Activated CD8-positive, alpha-beta memory T cell treated with anti-CD3 and anti-CD28 coated beads, Interleukin-2, amount 10 ng/mL, durations not matched to agents 7 days and 5 days (primary cell): Measurements from ENCODE around the gene CLCN7. TPM values are rescaled to one million over a fixed set of nuclear protein-coding genes. Genes with fewer than 3 reads are reported as not detected.
"Not testable (repeated sequence)": the region's sequence is repeated elsewhere in the genome, so short reads cannot be mapped to it uniquely, and the experiment has no call there.

Experiments
- ATAC-seq: fragments of 150-1000 bp; cut with Tn5 transposase; one replicate; pipeline ENCODE4 v1.10.0; 2021; ENCODE audit warnings: moderate library complexity
- CTCF ChIA-PET: fragments of 350-600 bp; sonication (Branson Sonifier 250); formaldehyde crosslinking; loops from one replicate; lab custom pipeline; 2021; ENCODE audit warnings: antibody characterized with exemption; lab: Charles Lee
- DNase-seq: peaks from one replicate; pipeline ENCODE4 v3.0.0-alpha.2; 2020
- H3K27ac Mint-ChIP-seq: one replicate; pipeline ENCODE4 v1.8.0; 2021; ENCODE audit warnings: mild to moderate bottlenecking, mixed read lengths
- H3K27me3 Mint-ChIP-seq: one replicate; pipeline ENCODE4 v1.8.0; 2021; ENCODE audit warnings: mixed read lengths
- H3K36me3 Mint-ChIP-seq: one replicate; pipeline ENCODE4 v1.8.0; 2021; ENCODE audit warnings: mild to moderate bottlenecking, mixed read lengths
- H3K4me1 Mint-ChIP-seq: one replicate; pipeline ENCODE4 v1.8.0; 2021; ENCODE audit warnings: mixed read lengths
- H3K4me3 Mint-ChIP-seq: one replicate; pipeline ENCODE4 v1.8.0; 2021; ENCODE audit warnings: mild to moderate bottlenecking, moderate library complexity, mixed read lengths
- H3K9me3 Mint-ChIP-seq: one replicate; pipeline ENCODE4 v1.8.0; 2022; ENCODE audit warnings: low read depth, mixed read lengths
- total RNA-seq, 2 experiments: library from RNA; stranded (reverse); gene quantifications; one replicate each; pipeline ENCODE4 v1.2.3, GENCODE V29; 2021

CLCN7 gene
- total RNA-seq, 2 experiments from 2014 or later = 53.0 to 60.5 TPM

DNA sequence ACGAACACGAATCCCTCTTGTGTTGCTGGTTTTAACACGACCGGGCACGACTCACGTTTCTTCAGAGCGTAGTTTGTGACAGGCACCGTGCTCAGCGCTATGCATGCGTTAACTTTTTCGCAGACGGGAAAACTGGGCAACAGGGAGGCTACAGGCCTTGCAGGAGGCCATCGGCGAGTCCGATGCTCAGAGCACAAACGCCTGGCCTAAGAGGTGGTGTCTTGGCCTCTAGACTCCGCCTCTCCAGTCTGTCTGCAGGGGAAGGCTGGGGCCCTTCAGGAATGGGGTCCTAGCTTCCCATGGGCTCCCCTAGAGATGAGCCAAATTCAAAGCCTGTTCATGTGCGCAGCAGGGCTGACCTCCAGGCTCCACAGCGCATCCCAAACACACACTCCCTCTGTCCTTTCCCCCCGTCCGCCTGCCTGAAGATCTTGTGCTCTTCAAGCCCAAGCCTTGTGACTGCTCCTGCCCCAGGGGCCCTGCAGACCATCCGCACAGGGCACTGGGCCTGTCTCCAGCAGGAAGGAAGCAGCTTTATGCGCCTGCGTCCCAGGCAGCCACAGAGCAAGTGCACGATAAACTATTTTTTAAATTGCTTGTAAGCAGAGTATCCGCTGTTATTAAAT lies 3.1 kb downstream of the CLCN7 start:
- Mint-ChIP-seq H3K27ac (no peak overlapping the region), H3K4me1 (peaks cover 21% of the 10 kb centered on the region), H3K9me3 (no peaks in the 10 kb centered on the region), H3K4me3 (no peak overlapping the region), H3K36me3 (no peaks in the 10 kb centered on the region), H3K27me3 (no peaks in the 10 kb centered on the region)
- CTCF ChIA-PET = interaction anchor here (0.6 kb wide), 1 partner anchor 20 kb away, joined by 4 read pairs; no protein-coding TSS in a partner anchor
- ATAC-seq = no peak
- no peak for DNase-seq

DNA sequence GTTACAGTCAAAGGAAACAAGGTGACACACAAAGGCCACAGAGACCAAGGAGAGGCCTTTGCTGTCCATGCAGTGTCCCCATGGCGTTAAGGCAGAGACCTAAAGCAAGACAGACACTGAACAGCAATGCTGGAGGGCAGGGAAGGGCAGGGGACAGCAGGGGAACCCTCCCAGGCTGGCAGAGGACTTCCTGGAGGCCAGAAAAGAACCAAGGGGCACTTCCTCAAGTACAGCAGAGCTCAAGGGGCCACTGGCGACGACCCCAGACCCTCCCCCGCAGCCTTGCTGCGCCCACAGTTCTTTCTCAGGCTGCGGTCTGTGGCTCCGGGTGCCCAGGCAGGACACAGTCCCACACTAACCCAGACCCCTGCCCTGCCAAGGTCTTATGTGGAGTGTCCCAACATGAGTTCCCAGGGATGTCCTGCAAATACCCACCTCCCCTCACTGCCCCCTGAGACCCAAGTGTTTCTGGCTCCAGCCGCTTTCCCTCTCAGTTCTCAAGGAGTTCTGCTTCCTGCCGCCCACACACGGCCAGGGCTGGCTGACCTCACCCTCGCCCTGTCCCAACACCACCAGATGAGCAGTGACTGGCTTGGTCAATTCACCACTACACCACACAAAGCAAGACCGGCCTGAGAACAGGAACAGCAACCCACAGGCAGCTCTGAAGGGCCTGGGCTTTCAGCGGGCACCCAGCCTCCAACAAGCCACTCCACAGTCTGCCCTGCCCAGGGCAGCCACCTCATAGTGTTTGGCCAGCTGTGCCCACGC lies 4.2 kb downstream of the CLCN7 start:
- H3K27me3 Mint-ChIP-seq = no peaks in the 10 kb centered on the region
- no peaks in the 10 kb centered on the region for H3K9me3 Mint-ChIP-seq
- ATAC-seq = no peak
- DNase-seq = no peak
- no peak overlapping the region for H3K27ac Mint-ChIP-seq
- peaks cover 17% of the 10 kb centered on the region for H3K4me1 Mint-ChIP-seq
- CTCF ChIA-PET = no interaction called here
- H3K36me3 Mint-ChIP-seq = no peaks in the 10 kb centered on the region
- no peak overlapping the region for H3K4me3 Mint-ChIP-seq

DNA sequence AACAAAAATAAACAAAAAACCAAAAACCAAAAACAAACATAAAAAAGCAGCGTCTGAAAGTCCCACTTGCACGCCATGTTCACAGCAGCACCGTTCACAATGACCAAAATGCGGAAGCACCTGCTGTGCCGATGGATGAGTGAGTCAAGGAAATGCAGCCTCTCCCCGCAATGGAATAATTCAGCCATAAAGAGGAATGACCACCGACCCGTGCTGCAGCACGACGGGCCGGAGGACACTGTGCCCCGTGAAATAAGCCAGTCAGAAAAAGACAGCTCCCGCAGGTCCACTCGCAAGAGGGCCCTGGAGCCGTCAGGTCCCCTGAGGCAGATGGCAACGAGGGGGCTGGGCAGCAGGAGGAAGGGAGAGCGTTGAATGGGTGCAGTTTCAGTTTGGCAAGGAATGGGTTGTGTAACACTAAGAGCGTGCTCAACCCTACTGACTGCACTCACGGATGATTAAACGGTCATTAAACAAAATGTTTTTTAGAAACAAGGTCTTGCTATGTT lies 5.1 kb downstream of the CLCN7 start:
- H3K36me3 Mint-ChIP-seq = no peaks in the 10 kb centered on the region
- H3K27ac Mint-ChIP-seq = no peak overlapping the region
- no peak overlapping the region for H3K4me3 Mint-ChIP-seq
- peaks cover 16% of the 10 kb centered on the region for H3K4me1 Mint-ChIP-seq
- ATAC-seq (no peak), DNase-seq (no peak)
- no peaks in the 10 kb centered on the region for H3K27me3 Mint-ChIP-seq
- CTCF ChIA-PET = no interaction called here
- no peaks in the 10 kb centered on the region for H3K9me3 Mint-ChIP-seq

DNA sequence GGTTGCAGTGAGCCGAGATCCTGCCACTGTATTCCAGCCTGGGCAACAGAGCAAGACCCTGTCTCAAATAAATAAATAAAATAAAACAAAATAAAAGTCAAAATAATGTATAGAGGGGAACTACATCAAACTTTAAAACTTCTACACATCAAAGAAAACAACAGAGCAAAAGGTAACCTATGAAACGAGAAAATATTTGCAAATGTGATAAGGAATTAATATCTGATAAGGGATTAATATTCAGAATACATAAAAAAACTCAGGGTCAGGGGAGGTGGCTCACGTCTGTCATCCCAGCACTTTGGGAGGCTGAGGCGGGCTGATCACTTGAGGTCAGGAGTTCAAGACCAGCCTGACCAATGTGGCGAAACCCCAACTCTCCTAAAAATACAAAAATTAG lies 5.7 kb downstream of the CLCN7 start:
- CTCF ChIA-PET = not testable (repeated sequence)
- peaks cover 14% of the 10 kb centered on the region for H3K4me1 Mint-ChIP-seq

DNA sequence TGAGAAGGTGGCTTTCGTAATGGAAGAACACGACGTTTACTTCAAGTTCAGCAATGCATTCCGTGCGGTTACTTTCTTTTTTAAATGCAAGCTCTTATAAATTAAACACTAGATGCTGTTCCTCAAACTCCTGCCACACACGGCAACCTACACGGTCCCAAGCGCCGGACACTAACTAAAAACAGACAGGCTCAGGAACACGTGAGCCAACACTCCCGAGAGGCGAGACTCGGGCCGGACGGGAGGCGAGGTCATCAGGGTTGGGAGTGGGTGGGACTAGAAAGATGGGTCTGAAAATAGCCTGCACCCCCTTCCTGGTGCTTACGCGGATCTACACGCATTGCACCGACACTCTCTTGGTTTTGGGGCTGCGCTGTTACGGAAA lies 6.4 kb downstream of the CLCN7 start:
- no peak overlapping the region for H3K4me3 Mint-ChIP-seq
- no peaks in the 10 kb centered on the region for H3K36me3 Mint-ChIP-seq
- no peak overlapping the region for H3K27ac Mint-ChIP-seq
- ATAC-seq (no peak), DNase-seq (no peak)
- no peaks in the 10 kb centered on the region for H3K27me3 Mint-ChIP-seq
- CTCF ChIA-PET = no interaction called here
- peaks cover 8% of the 10 kb centered on the region for H3K4me1 Mint-ChIP-seq
- no peaks in the 10 kb centered on the region for H3K9me3 Mint-ChIP-seq

More for the DNA sequence above, 5.7 kb downstream of the CLCN7 start:
- H3K9me3 Mint-ChIP-seq, H3K27me3 Mint-ChIP-seq, H3K27ac Mint-ChIP-seq, DNase-seq, ATAC-seq, H3K4me3 Mint-ChIP-seq, H3K36me3 Mint-ChIP-seq: not testable (repeated sequence)

DNA sequence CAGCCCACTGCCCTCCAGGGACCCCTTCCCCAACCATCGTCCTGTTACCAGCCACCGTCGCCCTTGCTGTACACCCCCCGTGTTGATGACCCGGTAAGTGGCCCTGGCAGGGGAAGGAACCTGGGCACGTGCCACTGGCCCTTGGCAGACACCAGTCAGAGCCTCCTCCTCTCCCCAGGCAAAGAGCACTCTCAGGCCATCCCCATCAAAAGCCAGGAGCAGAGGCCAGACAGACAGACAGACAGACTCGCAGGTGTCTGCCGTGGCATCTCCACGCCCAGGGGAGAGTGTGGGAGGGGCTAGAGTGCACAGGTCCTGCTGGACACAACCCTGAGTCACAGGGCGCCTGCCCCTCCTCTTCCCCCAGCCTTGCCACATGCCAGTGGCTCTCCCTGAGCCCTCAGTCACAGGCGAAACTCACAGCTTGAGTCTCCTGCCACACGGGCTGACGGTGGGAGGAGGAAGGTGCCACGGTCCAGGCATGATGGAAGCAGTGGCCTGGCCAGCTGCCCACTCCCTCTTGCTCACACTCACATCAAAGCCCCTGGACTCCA lies 7.8 kb downstream of the CLCN7 start:
- H3K27ac Mint-ChIP-seq = no peak overlapping the region
- no peak overlapping the region for H3K4me3 Mint-ChIP-seq
- H3K4me1 Mint-ChIP-seq = no peaks in the 10 kb centered on the region
- peak; percentile 20 for ATAC-seq
- H3K9me3 Mint-ChIP-seq = no peaks in the 10 kb centered on the region
- H3K27me3 Mint-ChIP-seq = no peaks in the 10 kb centered on the region
- H3K36me3 Mint-ChIP-seq = no peaks in the 10 kb centered on the region
- no peak for DNase-seq
- CTCF ChIA-PET = no interaction called here

DNA sequence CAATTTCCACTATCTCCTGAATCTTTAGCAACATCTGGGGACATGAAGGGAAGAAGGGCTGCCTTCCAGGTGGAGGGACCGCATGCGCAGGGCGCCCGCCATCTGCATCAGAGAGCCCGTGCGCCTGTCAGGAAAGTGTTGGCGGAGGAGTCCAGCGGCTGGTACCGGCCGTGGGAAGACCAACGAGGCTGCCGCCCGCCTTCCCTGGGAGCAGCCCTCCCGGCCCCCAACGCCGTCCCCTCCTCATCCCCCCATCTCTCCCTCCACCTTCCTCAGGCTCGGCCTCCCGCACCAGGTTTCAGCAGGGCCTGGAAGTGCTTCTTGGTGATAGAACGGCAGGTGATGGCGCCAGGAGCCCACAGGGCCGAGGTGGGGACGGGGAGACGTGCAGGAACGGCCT lies 8.8 kb downstream of the CLCN7 start:
- CTCF ChIA-PET = no interaction called here
- ATAC-seq = no peak
- H3K36me3 Mint-ChIP-seq = peaks cover 2% of the 10 kb centered on the region
- H3K27me3 Mint-ChIP-seq = no peaks in the 10 kb centered on the region
- no peak for DNase-seq
- no peaks in the 10 kb centered on the region for H3K9me3 Mint-ChIP-seq
- no peak overlapping the region for H3K4me3 Mint-ChIP-seq
- H3K4me1 Mint-ChIP-seq = no peaks in the 10 kb centered on the region
- no peak overlapping the region for H3K27ac Mint-ChIP-seq

DNA sequence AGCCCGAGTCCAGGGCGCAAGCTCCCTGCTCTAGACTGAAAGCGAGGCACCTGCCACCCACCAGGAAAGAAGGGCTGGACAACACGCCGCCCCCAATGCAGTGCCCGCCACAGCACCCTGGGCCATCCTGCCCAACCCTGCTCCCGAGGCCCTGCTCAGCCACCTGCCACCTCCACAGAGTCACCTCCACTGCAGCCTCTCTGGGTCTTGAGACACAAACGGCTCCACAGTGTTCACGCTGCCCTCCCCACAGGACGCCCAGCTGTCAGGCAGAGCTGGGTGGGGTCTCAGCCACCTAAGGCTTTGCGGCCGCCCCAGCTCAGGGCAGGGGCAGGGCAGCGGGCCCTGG lies 9.3 kb downstream of the CLCN7 start:
- Mint-ChIP-seq H3K9me3 (no peaks in the 10 kb centered on the region), H3K27ac (no peak overlapping the region), H3K36me3 (peaks cover 2% of the 10 kb centered on the region), H3K4me3 (no peak overlapping the region), H3K4me1 (no peaks in the 10 kb centered on the region), H3K27me3 (no peaks in the 10 kb centered on the region)
- DNase-seq = no peak
- CTCF ChIA-PET = no interaction called here
- no peak for ATAC-seq

DNA sequence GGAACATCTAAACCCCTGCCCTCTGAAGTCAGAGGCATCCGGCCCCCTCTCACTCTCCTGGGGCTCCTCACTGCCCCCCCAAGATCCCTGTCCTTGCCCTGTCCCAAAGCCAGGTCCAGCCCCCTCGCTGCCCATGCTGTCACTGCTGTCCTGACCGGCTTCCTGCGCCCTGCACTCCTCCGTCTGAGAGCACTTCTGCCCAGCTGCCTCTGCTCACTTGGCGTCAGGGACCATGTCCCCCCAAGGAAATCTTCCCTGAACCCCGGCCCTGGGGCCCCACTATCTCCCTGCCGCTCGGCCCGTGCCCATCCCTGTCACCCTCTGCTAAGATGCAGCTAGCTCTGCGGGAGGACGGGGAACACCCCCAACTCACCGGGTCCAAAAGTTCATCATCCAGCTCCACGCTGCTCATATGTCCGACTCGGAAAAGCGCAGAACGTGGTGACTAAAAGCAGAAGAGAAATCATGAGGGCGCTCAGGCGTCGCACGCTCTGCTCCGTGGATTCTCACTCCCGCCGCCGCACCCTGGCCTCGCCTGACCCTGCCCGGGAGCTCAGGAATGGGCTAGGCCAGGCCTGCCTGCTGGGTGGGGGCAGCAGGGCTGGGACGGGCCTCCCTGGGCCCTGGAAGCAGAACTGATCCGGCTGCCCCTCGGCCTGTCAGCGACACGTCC lies 9.8 kb downstream of the CLCN7 start:
- no peaks in the 10 kb centered on the region for H3K4me1 Mint-ChIP-seq
- no peak overlapping the region for H3K27ac Mint-ChIP-seq
- H3K9me3 Mint-ChIP-seq = no peaks in the 10 kb centered on the region
- CTCF ChIA-PET = interaction anchor here (1.1 kb wide), 1 partner anchor 52 kb away, joined by 3 read pairs; no protein-coding TSS in a partner anchor
- no peaks in the 10 kb centered on the region for H3K27me3 Mint-ChIP-seq
- no peak overlapping the region for H3K4me3 Mint-ChIP-seq
- no peak for DNase-seq
- H3K36me3 Mint-ChIP-seq = peaks cover 2% of the 10 kb centered on the region
- ATAC-seq = no peak

DNA sequence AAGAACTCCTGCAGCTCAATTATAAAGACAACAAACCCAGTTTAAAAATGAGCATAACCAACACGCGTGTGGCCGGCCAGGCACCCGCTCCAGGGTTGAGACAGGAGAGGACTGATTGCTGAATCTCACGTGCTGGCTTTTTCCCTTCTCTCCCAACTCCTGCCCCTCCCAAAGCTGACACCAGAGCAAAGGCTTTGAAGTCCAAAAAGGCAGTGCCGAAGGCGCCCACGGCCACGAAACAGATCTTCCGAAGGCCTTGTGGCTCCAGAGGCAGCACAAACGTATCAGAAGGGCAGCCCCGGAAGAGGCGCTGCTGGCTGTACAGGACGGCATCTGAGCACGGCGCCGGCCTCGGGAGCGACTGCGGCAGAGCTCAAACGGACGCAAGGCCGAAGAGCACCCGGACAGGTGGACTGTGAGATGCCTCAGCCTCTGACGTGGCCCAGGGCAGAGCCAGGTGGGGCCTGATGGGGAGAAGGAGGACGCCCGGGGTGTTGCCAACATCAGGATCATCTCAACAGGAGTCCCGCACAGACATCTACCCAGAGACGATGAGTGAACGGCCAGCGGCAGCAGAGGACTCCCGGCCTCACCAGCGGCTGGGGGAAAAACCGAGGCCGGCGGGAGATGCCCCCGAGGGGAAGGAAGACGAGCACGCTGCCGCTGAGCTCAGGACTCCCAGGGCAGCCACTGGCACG lies 10.5 kb downstream of the CLCN7 start:
- Mint-ChIP-seq H3K36me3 (peaks cover 2% of the 10 kb centered on the region), H3K27ac (no peak overlapping the region), H3K27me3 (no peaks in the 10 kb centered on the region), H3K4me3 (no peak overlapping the region), H3K9me3 (no peaks in the 10 kb centered on the region), H3K4me1 (no peaks in the 10 kb centered on the region)
- CTCF ChIA-PET = interaction anchor here (1.1 to 1.5 kb wide), 2 partner anchors 51 to 101 kb away, joined by 3 read pairs; no protein-coding TSS in a partner anchor
- ATAC-seq (no peak), DNase-seq (no peak)

DNA sequence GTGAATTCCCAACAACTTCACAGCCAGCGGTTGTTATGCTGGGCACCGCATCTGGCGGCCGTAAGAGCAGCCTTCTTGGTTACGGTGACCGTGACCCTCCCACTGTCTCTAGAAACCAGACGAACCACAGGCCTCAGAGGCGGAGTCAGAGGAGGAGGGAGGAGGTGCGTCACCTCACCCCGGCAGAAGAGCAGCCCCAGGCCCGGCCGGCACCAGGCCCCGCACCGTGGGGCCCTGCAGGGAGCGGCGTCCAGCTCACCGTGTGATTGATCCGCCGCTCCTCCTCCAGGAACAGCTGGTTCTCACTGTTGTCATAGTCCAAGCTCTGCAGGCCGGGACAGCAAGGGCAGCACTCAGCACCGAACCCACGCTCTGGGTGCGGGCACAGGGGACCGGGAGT lies 13.7 kb downstream of the CLCN7 start:
- H3K4me1 Mint-ChIP-seq = peaks cover 7% of the 10 kb centered on the region
- CTCF ChIA-PET = no interaction called here
- H3K4me3 Mint-ChIP-seq = no peak overlapping the region

DNA sequence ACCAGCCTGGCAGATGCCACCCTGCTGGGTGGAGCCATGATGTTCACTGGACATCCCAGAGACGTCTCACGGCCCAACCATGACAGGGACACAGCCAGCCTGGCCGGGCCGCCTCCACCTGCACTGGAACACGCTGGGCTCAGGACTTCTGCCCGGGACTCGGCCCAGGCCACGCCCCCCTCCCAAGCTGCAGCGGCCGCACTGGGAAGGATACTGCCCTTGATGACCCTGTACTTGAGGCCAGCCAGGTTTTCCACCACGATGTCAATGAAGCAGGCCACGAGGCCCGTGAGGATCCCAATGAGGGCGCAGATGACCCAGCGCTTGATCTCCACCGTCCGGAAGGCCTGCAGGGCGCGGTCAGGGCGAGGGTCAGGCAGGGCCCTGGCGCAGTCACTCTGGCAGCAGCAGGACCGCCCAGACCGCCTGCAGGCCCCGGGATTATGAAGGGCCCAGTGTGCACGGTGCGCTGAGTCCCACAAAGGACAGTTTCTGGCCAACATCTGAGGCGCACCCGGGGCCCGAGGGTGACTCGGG lies 14.2 kb downstream of the CLCN7 start:
- Mint-ChIP-seq H3K4me3 (no peak overlapping the region), H3K4me1 (peaks cover 7% of the 10 kb centered on the region), H3K27me3 (no peaks in the 10 kb centered on the region), H3K36me3 (peaks cover 2% of the 10 kb centered on the region), H3K9me3 (no peaks in the 10 kb centered on the region), H3K27ac (no peak overlapping the region)
- CTCF ChIA-PET = no interaction called here
- DNase-seq (no peak), ATAC-seq (no peak)

More for the DNA sequence above, 13.7 kb downstream of the CLCN7 start:
- no peak for ATAC-seq
- Mint-ChIP-seq H3K36me3 (peaks cover 2% of the 10 kb centered on the region), H3K27ac (no peak overlapping the region), H3K27me3 (no peaks in the 10 kb centered on the region), H3K9me3 (no peaks in the 10 kb centered on the region)
- DNase-seq = no peak

DNA sequence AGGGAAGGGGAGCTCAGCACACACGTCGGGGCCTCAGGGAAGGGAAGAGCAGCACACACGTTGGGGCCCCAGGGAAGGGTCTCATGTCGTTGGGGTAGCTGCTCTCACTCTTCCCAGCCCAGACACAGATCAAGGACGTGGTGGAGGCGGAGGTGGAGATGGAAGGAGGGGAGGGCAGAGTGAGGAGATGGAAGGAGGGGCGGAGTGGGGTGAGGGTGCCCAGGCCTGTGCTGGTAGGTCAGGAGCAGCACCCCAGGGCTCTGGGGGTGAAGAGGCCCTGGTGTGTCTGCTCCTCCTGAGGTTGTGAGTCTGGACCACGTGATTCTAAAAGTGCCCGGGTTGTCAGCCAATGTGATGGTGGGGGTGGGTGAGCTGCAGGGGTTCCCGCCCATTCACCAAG lies 14.9 kb downstream of the CLCN7 start:
- no peak overlapping the region for H3K4me3 Mint-ChIP-seq
- peaks cover 7% of the 10 kb centered on the region for H3K4me1 Mint-ChIP-seq
- CTCF ChIA-PET = no interaction called here
- H3K27ac Mint-ChIP-seq = no peak overlapping the region
- H3K9me3 Mint-ChIP-seq = no peaks in the 10 kb centered on the region
- H3K36me3 Mint-ChIP-seq = peaks cover 2% of the 10 kb centered on the region
- H3K27me3 Mint-ChIP-seq = no peaks in the 10 kb centered on the region
- no peak for ATAC-seq
- no peak for DNase-seq
